WTC11 (cell line): ENCODE results near the gene LAIR2.

Source experiments
- CREB1 ChIP-seq: sonication (generic); formaldehyde crosslinking; IDR thresholded peaks from 2 replicates; pipeline ENCODE4 v1.8.0; 2023; ENCODE audit warnings: mild to moderate bottlenecking, missing genetic modification reagents
- ELF4 ChIP-seq: sonication (generic); formaldehyde crosslinking; IDR thresholded peaks from 2 replicates; pipeline ENCODE4 v1.8.1; 2022; ENCODE audit warnings: low read depth, mild to moderate bottlenecking, moderate library complexity, missing genetic modification reagents
- FOXP1 ChIP-seq: sonication (generic); formaldehyde crosslinking; IDR thresholded peaks from 2 replicates; pipeline ENCODE4 v1.8.0; 2022; ENCODE audit warnings: missing genetic modification reagents, mild to moderate bottlenecking, moderate library complexity, borderline replicate concordance
- IRF2 ChIP-seq: sonication (generic); formaldehyde crosslinking; IDR thresholded peaks from 2 replicates; pipeline ENCODE4 v1.8.0; 2022; ENCODE audit warnings: low read depth, missing genetic modification reagents, borderline replicate concordance
- RELA ChIP-seq: sonication (generic); formaldehyde crosslinking; IDR thresholded peaks from 2 replicates; pipeline ENCODE4 v1.8.1; 2022; ENCODE audit warnings: missing genetic modification reagents, mild to moderate bottlenecking, borderline replicate concordance
- SMAD3 ChIP-seq: sonication (generic); formaldehyde crosslinking; IDR thresholded peaks from 2 replicates; pipeline ENCODE4 v1.8.0; 2022; ENCODE audit warnings: missing genetic modification reagents, mild to moderate bottlenecking, borderline replicate concordance
- SP1 ChIP-seq: sonication (generic); formaldehyde crosslinking; conservative IDR thresholded peaks from 2 replicates; pipeline ENCODE4 v1.8.1; 2022; ENCODE audit warnings: missing genetic modification reagents
- TCF7 ChIP-seq: sonication (generic); formaldehyde crosslinking; IDR thresholded peaks from 2 replicates; pipeline ENCODE4 v1.8.0; 2022; ENCODE audit warnings: mild to moderate bottlenecking, low read depth, missing genetic modification reagents, moderate library complexity
- ZNF121 ChIP-seq: sonication (generic); formaldehyde crosslinking; IDR thresholded peaks from 2 replicates; pipeline ENCODE4 v1.8.0; 2023; ENCODE audit warnings: missing genetic modification reagents
- TF ChIP-seq, protein P1 (sequence below): fragments of 200-600 bp; IDR thresholded peaks from 2 replicates; pipeline ENCODE4 v1.8.0; 2022; ENCODE audit warnings: antibody characterized with exemption
- TF ChIP-seq, protein P2 (sequence below): sonication (generic); formaldehyde crosslinking; IDR thresholded peaks from 2 replicates; pipeline ENCODE4 v1.8.1; 2022; ENCODE audit warnings: missing genetic modification reagents, borderline replicate concordance
- TF ChIP-seq, protein P3 (sequence below): sonication (generic); formaldehyde crosslinking; IDR thresholded peaks from 2 replicates; pipeline ENCODE4 v1.8.1; 2022; ENCODE audit warnings: low read depth, missing genetic modification reagents, borderline replicate concordance
- TF ChIP-seq, protein P4 (sequence below): sonication (generic); formaldehyde crosslinking; IDR thresholded peaks from 2 replicates; pipeline ENCODE4 v1.8.1; 2023; ENCODE audit warnings: mild to moderate bottlenecking, missing genetic modification reagents, moderate library complexity
- TF ChIP-seq, protein P5 (sequence below): sonication (generic); formaldehyde crosslinking; IDR thresholded peaks from 2 replicates; pipeline ENCODE4 v1.8.0; 2022; ENCODE audit warnings: mild to moderate bottlenecking, missing genetic modification reagents

DNA sequence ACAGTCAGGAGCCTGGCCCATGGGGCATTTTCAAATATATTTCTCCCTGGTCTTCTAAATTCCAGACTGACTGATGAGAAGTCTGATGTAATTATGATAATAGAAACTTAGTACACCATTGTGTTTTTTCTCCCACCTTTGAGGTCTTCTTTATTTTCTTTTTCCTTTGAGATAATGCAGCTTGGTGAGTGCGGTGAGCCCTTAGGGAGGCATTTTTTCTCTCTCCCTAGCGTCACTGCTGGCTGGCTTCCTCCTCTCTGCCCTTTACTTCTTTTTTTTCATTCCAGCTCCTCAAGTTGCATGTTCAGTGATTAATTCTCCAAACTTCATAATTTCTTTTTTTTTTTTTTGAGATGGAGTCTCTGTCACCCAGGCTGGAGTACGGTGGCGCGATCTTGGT, 16.8 kb upstream of the LAIR2 start:
- no peak for TF ChIP-seq TCF7 (CRISPR knock-in tag)
- TF ChIP-seq, protein P1, sequence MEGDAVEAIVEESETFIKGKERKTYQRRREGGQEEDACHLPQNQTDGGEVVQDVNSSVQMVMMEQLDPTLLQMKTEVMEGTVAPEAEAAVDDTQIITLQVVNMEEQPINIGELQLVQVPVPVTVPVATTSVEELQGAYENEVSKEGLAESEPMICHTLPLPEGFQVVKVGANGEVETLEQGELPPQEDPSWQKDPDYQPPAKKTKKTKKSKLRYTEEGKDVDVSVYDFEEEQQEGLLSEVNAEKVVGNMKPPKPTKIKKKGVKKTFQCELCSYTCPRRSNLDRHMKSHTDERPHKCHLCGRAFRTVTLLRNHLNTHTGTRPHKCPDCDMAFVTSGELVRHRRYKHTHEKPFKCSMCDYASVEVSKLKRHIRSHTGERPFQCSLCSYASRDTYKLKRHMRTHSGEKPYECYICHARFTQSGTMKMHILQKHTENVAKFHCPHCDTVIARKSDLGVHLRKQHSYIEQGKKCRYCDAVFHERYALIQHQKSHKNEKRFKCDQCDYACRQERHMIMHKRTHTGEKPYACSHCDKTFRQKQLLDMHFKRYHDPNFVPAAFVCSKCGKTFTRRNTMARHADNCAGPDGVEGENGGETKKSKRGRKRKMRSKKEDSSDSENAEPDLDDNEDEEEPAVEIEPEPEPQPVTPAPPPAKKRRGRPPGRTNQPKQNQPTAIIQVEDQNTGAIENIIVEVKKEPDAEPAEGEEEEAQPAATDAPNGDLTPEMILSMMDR = no peak
- TF ChIP-seq, protein P2, sequence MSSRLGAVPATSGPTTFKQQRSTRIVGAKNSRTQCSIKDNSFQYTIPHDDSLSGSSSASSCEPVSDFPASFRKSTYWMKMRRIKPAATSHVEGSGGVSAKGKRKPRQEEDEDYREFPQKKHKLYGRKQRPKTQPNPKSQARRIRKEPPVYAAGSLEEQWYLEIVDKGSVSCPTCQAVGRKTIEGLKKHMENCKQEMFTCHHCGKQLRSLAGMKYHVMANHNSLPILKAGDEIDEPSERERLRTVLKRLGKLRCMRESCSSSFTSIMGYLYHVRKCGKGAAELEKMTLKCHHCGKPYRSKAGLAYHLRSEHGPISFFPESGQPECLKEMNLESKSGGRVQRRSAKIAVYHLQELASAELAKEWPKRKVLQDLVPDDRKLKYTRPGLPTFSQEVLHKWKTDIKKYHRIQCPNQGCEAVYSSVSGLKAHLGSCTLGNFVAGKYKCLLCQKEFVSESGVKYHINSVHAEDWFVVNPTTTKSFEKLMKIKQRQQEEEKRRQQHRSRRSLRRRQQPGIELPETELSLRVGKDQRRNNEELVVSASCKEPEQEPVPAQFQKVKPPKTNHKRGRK (CRISPR knock-in tag) = no peak
- TF ChIP-seq, protein P3, sequence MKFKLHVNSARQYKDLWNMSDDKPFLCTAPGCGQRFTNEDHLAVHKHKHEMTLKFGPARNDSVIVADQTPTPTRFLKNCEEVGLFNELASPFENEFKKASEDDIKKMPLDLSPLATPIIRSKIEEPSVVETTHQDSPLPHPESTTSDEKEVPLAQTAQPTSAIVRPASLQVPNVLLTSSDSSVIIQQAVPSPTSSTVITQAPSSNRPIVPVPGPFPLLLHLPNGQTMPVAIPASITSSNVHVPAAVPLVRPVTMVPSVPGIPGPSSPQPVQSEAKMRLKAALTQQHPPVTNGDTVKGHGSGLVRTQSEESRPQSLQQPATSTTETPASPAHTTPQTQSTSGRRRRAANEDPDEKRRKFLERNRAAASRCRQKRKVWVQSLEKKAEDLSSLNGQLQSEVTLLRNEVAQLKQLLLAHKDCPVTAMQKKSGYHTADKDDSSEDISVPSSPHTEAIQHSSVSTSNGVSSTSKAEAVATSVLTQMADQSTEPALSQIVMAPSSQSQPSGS = no peak
- no peak for TF ChIP-seq ZNF121
- TF ChIP-seq, protein P4, sequence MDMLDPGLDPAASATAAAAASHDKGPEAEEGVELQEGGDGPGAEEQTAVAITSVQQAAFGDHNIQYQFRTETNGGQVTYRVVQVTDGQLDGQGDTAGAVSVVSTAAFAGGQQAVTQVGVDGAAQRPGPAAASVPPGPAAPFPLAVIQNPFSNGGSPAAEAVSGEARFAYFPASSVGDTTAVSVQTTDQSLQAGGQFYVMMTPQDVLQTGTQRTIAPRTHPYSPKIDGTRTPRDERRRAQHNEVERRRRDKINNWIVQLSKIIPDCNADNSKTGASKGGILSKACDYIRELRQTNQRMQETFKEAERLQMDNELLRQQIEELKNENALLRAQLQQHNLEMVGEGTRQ (CRISPR knock-in tag) = no peak
- TF ChIP-seq RELA (CRISPR knock-in tag) = no peak
- TF ChIP-seq FOXP1 (CRISPR knock-in tag) = no peak
- no peak for TF ChIP-seq SP1 (CRISPR knock-in tag)
- no peak for TF ChIP-seq SMAD3 (CRISPR knock-in tag)
- TF ChIP-seq IRF2 (CRISPR knock-in tag) = no peak
- no peak for TF ChIP-seq ELF4 (CRISPR knock-in tag)
- TF ChIP-seq CREB1 (CRISPR knock-in tag) = no peak
- TF ChIP-seq, protein P5, sequence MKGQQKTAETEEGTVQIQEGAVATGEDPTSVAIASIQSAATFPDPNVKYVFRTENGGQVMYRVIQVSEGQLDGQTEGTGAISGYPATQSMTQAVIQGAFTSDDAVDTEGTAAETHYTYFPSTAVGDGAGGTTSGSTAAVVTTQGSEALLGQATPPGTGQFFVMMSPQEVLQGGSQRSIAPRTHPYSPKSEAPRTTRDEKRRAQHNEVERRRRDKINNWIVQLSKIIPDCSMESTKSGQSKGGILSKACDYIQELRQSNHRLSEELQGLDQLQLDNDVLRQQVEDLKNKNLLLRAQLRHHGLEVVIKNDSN = no peak
